ENCODE data around the gene MAPT.

MAPT gene

GRCh38 chr17:45863857-45864654 lies 30.3 kb upstream of the MAPT start:
- no peak for DNase-seq

- DNase-seq, result no peak
These were observed 27.2 kb upstream of the MAPT start for GRCh38 chr17:45867171-45867570.

GRCh38 chr17:45867702-45868101 lies 26.7 kb upstream of the MAPT start:
- no peak for DNase-seq

GRCh38 chr17:45868276-45868675 lies 26.1 kb upstream of the MAPT start:
- DNase-seq, result no peak

GRCh38 chr17:45869676-45870341 lies 24.5 kb upstream of the MAPT start:
- DNase-seq, result no peak

DNA sequence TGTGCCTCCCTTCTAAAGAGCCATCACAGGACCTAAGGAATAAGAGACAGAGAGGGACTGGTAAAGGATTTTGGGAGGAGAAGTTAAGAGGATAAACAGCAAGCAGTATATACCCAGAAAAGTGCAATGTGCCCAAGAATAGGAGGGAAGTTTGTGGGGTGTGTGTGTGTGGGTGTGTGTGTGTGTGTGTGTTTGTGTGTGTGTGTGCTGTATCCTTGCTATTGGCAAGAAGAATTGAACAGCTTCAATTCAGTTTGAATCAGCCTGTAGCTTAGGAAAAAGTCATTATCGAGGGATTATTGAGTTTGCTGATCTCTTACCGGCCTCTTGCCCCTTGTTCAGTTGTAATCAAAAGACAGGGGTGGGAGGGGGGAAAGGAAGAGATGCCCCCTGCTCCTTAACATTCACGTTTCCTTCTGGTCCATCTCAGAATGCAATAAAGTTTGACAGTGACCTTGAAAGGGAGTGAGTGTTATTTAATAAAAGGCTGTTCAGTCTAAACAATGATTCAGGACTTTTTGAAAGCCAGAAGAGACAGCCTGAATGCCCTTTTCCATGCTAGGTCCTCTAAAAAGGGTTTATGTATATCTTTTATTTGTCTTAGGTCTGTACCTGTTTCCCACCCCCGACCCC lies 23.9 kb upstream of the MAPT start:
- no peak for DNase-seq

DNA sequence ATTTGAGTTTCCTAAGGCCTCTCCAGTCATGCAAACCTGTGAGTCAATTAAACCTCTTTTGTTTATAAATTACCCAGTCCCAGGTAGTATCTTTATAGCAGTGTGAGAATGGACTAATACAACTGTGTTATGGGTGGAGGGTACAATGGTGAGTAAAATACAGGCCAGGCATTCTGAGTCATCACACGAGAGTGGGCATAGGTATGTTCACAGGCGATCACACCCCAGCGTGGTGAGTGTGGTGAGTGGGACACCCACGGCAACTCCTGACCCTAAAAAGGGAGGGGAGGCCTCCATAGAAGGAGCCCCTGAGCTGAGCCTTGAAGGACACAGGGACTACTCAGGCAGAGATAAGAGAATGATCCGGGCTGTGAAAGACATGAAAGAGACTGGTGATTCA lies 22.6 kb upstream of the MAPT start:
- peak in 1 of 2 experiments; percentile 37 for DNase-seq

- DNase-seq, result peak; percentile 42 to 50
These were observed 20.6 kb upstream of the MAPT start for GRCh38 chr17:45873728-45874127.

DNA sequence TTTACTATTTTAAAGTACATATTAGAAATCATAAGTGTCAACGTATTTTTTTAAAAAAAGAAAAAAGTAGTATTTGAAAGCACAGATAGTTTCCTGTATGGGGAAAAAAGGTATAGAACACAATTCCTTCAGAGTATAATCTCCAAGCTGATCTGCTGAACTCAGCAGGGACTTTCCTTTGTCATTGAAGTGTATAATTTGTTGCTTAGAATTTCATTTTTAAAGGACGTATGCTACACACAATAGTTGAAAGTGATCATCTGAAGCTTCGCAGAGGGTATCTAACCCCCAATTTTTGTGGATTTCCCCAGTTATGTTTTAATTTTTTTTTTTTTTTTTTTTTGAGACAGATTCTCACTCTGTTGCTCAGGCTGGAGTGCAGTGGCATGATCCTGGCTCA lies 20.2 kb upstream of the MAPT start:
- DNase-seq, result no peak

DNA sequence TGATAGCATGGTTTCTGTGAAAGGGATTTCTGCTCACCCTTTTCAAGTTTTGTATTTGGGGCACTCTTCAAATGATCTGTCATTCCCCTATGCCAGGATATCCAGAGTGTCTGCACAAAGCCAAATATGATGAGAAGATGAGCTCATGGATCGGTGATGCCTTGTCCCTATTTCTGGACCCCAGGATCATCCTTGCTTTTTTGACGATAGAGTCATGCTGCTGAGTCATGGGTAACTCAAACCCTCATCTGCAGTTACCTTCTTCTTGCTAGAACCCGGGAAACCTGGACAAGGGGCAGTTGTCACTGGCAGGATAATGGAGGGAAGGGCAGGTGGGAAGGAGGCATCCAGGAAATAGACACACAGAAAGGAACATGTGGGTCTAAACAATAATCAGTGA lies 17.8 kb upstream of the MAPT start:
- DNase-seq, result no peak

DNA sequence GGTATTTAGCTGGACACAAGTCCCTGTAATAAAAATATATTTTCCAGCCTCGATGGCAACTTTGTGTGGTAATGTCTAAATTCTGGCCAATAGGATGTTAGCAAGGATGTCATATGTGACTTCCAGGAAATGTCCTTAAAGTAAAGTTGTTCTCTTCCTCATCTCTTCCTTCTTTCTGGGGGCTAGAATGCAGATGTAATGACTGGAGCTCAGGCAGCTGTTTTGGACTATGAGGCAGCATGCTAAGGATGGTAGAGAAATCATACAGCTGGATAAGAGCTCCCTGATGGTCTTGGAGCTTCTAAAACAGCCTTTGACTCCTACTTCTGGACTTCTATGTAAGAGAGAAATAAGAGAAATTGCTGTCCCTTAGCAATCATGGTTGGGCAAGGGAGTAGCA lies 16.9 kb upstream of the MAPT start:
- DNase-seq, result no peak

GRCh38 chr17:45883063-45883462 lies 11.3 kb upstream of the MAPT start:
- DNase-seq, result no peak

DNA sequence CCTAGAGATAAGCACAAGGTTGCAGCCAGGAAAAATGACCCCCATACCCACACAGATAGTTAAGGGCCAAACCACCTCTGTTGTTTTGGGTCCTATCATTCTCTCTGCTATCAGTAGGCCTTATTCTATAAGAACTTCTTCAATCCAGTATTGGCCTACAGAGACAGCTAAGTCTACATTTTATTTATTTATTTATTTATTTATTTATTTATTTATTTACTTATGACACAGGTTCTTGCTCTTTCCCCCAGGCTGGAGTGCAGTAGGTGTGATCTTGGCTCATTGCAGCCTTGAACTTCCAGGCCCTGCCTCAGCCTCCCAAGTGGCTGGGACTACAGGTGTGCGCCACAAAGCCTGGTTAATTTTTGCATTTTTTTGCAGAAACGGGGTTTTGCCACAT lies 7.5 kb upstream of the MAPT start:
- no peak for DNase-seq

GRCh38 chr17:45888392-45888791 lies 6.0 kb upstream of the MAPT start:
- no peak for DNase-seq

DNA sequence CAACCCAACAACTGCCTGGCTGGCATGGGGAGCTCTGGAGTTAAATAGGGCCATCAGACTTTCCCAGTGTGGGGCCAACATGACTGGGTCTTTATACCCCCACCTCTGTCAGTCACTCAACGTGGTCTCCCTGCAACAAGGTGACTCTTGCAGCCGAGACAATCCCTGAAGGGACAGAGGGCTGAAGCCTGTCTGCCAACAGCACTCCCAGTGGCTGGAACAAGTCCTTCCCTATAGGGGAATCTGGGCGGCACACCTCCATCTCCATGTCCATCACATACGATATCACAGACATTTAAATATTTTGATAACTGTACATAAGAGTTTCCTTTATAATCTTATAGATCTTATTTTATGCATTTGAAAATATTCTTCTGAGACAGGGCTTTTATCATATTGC lies 4.8 kb upstream of the MAPT start:
- DNase-seq, result no peak

- no peak for DNase-seq
These were observed 681 bp upstream of the MAPT start for GRCh38 chr17:45893725-45894021.

- DNase-seq, result peak; percentile 47
These were observed 1.1 kb downstream of the MAPT start for GRCh38 chr17:45895304-45895968.

GRCh38 chr17:45895969-45896785 lies 1.8 kb downstream of the MAPT start:
- peak; percentile 31 to 47 for DNase-seq

GRCh38 chr17:45896803-45897693 lies 2.7 kb downstream of the MAPT start:
- DNase-seq, result peak in 1 of 2 experiments; percentile 37

GRCh38 chr17:45900136-45900535 lies 5.8 kb downstream of the MAPT start:
- no peak for DNase-seq

DNA sequence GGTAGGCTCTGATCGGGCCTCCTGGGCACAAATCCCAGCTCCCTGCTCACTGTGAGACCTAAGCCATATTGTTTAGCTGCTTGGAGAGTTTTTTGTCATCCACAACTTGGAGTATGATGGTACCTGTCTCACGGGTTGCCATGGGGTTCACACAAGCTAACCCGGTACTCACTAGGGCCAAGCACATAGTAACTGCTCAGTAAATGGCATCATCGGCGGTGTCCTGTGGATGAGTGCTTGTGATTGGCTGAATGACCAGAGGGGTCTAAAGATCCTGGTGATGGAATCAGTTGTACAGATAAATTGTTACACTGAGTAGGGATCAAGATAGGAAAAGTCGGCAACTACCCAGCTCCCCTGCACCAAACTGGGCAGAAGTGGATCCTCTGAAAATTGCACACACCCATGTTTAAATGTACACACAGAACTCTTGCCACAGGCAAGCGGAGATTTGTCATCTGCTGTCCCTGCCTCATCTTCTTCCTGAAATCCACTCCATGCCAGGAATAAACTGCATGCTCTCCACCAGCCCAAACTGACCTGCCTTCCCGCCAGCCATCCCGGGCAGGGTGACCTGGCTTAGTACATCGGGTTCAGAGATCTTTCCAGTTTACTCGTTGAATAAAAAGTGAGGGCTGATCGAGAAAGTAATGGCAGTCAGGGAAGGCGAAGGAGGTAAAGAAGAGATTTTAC lies 6.5 kb downstream of the MAPT start:
- no peak for DNase-seq

Data from activated T-cell treated with anti-CD3 and anti-CD28 coated beads, Interleukin-2, amount 50 U/mL, for 48 hours (primary cell).